ENCODE results near the gene RNF10.

- no peak for TF ChIP-seq POLR2A (IDR thresholded peaks at IDR 0.05; ENCODE audit: low read length)
- TF ChIP-seq GATA1 (IDR thresholded peaks at IDR 0.05; ENCODE audit: low read depth, low read length): no peak
These were observed 38.9 kb upstream of the RNF10 start for GRCh38 chr12:120495186-120495730.
